ENCODE data around the gene SLX9.

GRCh38 chr21:44943005-44943685, 3.3 kb downstream of the SLX9 start:
- TF ChIP-seq POLR2AphosphoS5 (IDR thresholded peaks at IDR 0.05) (no peak), POLR2A (IDR thresholded peaks at IDR 0.05; ENCODE audit: low read depth) (no peak)

Data from esophagus muscularis mucosa (tissue), 2 donors.